Brain pericyte (primary cell): ENCODE data around the gene CDCP2.
"Not testable (repeated sequence)": the region's sequence is repeated elsewhere in the genome, so short reads cannot be mapped to it uniquely, and the experiment has no call there.

Experiments
- DNase-seq: peaks from one replicate; pipeline ENCODE4 v3.0.0-alpha.2; 2012; ENCODE audit warnings: low read depth, low spot score

CDCP2 gene

DNA sequence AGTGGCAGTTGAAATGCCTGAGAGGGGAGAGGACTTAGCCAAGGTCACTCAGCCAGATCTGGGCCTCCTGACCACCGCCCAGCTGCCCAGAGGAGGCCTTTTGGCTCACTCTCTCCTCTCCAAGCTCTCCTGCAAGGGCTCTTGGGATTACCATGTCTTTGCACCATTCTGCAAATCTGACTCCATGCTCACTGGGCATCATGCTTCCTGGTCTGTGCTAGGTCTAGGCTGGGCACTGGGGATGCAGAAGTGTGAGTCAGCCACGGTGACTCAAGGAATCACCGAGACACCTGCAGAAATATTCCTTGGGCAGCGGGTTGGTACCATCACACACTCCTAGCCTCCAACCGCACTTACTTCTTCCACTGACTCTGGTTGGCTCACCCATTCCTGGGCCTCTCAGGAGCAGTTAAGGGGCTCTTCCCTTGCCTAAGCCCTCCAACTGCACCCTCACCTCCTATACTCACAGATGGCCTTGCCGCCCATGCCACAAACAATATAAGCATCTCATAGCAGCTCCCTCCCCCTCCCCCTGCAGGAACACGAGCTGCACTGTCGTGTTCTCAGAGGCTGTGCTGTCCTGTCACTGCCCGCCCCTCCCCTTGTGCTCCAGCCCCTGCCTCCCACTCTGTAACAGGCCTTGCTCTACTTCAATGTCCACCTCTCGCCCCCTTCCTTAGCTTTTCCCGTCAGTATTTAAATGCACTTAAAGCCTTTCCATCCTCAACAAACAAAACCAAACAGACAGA is 34.8 kb downstream of the CDCP2 start:
- DNase-seq: no peak

DNA sequence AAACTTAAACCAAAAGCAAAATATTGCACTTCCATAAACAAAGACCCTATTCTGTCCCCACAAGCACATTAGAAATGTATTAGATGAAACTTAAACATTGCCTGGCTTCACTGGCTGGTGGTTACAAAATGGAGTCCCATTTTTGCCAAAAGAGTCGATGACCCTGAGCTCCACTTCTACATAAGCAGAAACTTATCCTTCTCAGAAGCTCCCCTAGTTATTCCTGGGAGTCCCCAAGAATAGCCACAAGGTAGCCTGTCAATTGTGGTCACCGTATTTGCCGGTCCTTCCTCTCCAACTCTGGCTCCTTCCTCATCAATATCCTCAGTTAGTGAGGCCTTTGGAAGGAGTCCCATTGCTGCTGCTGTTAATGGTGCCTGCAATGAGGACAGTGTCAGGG is 37.3 kb downstream of the CDCP2 start:
- DNase-seq: no peak

DNA sequence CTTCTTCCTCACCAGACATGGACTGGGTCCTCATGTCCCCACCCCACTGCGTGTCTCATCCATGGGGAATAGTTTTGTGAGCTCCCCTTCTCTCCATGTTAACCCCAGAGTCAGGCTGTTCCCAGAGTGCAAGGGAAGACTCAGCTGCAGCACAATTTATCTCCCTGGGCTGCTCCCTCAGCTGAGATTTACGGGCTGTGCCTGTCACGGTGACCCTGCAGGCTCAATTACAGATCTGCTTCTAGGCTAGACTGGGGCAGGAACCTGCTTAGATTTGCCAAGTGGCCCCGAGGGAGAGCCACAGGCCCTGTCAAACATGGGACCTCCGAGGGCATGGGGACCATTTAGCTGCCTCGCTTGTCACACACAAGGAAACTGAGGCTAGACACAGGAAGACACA is 37.8 kb downstream of the CDCP2 start:
- DNase-seq: no peak

DNA sequence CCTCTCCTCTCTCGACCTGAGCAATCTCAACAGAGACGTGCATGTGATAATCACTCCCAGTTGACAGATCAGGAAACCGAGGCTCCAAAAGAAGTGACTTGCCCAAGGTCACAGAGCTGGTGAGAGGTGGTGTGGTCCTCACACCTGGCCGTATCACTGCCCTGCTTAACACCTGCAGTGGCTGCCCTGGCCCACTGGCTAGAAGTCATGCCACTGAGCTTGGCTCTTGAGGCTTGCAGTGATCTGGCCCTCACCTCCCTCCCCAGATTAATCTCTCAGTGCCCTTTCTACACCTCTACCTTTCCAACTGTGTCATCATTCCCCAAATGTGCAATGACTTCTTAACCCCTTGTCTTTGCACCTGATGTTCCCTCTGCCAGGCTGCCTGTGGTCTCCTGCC is 38.8 kb downstream of the CDCP2 start:
- no peak for DNase-seq

DNA sequence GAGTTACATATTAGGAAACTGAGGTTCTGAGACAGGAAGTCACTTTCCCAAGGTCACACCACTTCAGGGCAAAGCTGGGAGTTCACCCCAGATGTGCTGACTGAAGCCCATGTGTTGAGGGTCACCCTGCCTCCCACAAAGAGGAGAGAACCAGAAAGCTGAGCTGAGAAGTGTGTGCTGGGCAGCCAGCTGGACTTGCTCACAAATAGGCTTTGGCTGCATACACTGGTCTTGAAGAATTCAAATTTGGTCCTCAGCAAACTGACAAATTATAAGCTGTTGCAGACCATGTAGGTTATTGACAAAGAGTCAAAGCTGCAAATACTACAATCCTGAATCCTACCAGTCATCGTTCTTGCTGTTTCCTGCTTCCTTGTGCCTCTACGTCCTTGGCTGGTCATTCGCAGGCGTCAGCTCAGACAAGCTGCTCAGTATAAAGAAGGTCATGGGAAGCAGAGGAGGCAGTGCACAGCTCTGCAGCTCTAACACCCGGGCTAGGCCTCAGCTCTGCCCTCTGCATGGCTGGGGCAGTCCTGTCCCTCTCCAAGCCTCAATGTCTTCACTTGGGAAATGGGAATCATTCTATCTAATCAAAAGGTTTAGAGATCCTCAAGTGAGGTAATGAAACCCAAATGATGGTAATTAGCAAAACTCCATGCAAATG is 40.0 kb downstream of the CDCP2 start:
- no peak for DNase-seq

DNA sequence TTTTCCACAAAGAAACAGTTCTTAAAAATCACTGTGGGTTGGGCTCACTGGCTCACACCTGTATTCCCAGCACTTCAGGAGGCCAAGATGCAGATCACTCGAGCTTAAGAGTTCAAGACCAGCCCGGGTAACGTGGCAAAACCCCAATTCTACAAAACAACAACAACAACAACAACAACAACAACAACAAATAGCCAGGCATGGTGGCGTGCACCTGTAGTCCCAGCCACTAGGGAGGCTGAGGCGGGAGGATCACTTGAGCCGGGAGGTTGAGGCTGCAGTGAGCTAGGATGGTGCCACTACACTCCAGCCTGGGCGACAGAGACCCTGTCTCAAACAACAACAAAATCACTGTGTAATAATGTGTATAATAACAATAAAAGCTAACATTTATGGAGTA is 40.8 kb downstream of the CDCP2 start:
- DNase-seq: no peak

DNA sequence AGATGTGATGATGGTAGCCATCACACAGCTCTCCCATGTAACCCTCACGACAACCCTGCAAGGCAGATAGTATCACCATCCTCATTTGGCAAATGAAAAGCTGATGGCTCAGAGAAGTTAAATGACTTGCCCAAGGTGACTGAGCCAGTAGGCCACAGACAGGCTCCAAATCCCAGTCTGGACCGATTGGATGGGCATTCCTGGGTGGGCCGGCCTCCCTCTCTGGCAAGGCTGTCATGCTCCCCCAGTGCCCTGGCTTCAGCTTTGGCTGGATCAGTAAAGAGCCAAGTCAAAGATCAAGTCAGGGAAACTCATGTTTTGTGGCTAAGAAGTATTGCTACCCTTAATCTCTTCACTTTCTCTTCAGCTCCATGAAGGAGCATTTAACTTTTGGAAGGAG is 41.2 kb downstream of the CDCP2 start:
- DNase-seq: no peak

DNA sequence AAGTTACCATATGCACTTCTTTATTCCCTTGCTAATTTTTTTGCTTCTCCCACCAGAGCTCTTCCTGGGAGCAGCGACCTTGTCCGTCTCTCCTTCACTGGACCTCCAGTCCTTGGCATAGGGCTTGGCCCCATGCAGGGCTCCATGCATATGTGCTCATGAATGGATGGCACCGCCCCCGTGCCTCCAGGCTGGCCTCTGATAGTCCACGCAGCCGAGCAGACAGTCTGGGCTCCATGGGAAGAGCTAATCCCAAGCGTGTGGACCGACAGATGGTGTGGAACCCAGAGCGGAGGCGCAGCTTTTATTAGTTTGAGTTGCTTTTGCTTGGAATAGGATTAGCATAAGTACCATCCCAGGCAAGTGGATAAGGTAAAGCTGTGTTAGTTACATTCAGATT is 41.8 kb downstream of the CDCP2 start:
- DNase-seq: no peak

DNA sequence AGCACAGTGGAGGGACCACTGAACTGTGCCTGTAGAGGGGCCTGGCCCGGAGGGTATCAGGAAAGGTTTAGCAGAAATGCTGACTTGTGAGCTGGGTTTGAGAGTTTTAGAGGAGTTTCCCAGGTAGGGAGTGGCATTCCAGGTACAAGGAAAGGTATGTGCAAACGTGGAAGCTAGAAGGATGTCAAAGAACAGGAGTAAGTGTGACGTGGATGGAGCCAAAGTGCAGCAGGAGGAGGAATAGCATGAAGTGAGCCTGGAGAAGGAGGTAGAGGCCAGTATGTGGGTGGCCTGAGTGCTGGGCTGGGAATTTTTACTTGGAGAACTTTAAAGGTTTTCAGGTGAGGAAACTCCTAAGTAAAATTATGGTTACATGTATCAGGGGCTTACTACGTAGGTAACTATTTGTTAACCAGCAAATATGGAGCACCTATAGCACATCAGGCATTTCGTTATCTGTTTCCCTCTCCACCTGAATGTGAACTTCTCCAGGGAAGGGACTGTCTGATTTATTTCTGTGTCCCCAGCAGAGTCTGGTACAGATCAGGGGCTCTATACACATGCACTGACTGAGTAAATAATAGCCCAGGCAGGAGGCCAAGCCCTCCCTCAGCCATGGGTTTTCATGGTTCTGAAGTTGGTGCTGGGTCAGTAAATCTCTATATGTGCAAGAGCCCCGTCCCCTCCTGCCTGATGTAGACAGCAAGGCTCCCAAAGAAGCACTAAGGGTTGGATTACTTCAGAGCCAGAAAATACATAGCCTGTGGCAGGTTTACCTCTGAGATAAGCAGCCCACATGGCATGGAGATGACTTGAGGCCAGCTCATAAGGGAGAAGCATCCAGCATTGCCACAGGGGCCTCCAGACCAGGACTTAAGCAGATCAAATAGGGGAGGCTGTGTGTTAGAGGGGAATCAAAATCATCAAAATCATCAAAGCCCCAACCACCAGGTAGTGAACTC is 43.4 kb downstream of the CDCP2 start:
- no peak for DNase-seq

DNA sequence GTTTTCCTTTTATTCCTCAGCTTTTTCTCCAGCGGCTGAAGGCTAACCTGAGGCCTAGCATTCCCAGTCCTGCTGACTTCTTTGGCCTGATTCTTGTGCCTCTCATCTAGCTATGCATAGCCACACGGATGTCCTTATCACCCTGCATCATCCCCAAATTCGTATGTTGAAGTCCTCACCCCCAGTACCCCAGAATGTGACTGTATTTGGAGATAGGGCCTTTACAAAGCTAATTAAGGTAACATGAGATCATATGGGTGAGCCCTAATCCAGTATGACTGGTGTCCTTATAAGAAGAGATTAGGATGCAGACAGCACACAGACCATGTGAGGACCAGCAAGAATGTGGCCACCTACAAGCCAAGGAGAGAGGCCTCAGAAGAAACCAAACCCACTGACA is 44.6 kb downstream of the CDCP2 start:
- DNase-seq: no peak

DNA sequence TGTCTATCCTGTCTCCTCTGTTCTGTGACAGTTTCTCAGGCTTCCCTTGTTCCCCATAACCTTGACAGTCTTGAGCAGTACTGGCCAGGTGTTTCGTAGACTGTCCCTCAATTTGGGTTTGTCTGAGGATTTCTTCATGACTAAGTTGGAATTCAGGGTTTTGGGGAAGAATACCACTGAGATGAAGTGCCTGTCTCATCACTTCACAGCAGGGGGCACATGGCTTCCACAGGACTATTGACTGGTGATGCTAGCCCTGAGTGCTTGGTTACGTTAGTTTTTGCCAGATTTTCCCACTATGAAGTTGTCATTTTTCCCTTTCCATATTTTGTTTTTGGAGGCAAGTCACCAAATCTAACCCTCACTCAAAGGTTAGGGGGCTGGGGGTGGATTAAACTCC is 45.7 kb downstream of the CDCP2 start:
- no peak for DNase-seq

DNA sequence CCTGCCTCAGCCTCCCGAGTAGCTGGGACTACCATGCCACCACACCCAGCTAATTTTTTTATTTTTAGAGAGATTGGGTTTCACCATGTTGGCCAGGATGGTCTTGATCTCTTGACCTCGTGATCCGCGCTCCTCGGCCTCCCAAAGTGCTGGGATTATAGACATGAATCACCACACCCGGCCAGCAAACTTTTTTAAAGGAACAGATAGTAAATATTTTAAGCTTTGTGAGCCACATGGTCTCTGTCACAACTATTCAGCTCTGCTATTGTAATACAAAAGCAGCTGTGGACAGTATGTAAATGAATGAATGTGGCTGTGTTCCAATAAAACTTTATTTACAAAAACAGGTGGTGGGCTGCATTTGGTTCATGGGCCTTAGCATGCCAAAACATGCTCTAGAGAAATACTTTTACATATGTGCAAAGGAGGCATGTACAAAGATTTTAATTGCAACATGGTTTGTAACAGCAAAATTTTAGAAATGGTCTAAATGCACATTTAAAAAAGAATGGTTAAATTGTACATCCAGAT is 47.0 kb downstream of the CDCP2 start:
- no peak for DNase-seq

DNA sequence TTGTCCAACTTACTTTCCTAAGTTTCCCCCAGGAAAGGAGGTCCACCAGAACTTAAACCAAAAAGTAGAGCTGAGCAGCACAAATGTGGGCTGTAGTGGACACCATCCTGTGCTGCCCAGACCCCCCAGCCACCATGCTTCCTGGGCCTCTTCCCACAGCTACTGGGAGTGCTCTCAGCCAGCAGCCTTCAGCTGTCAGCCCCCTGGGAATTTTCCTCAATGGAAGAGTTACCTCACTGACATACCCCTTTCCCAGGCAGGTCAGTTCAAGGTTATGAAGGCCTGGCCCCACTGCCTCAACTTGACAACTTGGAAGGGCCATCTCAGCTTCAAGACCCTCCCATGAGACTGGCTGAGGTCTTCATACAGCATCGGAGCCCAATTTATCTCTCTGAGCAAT is 47.7 kb downstream of the CDCP2 start:
- DNase-seq: no peak

DNA sequence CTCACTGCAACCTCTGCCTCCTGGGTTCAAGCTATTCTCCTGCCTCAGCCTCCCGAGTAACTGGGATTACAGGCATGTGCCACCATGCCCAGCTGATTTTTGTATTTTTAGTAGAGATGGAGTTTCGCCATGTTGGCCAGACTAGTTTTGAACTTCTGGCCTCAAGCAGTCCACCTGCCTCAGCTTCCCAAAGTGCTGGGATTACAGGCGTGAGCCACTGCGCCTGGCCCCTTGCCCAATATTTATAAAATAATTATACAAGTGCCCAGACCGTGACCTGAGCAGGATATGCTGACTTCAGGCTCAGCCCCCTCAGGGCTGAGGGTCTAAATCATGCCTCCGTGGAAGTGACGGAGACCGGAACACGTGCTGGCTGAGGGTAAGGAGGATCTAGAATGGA is 48.2 kb downstream of the CDCP2 start:
- not testable (repeated sequence) for DNase-seq

DNA sequence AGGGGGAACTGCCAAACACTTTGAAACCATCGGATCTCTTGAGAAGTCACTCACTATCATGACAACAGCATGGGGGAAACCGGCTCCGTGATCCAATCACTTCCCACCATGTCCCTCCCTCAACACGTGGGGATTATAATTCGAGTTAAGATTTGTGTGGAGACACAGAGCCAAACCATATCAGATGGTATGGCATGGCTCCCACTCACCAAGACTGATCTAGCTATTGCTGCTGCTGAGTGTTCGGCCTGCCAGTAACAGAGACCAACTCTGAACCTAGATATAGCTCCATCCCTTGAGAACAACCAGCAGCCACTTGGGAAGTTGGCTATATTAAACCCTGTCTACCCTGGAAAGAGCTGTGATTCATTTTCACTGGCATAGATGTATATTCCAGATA is 49.4 kb downstream of the CDCP2 start:
- no peak for DNase-seq

DNA sequence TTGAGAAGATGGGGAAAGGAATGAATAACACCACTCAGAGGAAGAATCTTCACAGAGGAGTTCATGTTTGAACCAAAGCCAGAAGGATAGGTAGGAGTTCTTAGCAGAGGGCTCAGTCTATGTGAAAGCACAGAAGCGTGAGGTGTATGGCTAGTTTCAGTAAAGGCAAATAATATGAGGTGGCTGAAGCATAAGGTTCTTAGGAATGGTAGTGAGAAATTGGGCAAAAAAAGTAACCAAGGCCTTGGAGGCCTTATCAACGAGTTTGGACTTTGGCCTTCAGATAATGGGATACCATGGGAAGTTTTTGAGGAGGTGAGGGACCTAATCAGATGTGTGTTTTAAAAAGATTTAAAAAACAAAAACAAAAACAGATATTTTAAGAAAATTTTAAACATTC is 52.3 kb downstream of the CDCP2 start:
- no peak for DNase-seq

DNA sequence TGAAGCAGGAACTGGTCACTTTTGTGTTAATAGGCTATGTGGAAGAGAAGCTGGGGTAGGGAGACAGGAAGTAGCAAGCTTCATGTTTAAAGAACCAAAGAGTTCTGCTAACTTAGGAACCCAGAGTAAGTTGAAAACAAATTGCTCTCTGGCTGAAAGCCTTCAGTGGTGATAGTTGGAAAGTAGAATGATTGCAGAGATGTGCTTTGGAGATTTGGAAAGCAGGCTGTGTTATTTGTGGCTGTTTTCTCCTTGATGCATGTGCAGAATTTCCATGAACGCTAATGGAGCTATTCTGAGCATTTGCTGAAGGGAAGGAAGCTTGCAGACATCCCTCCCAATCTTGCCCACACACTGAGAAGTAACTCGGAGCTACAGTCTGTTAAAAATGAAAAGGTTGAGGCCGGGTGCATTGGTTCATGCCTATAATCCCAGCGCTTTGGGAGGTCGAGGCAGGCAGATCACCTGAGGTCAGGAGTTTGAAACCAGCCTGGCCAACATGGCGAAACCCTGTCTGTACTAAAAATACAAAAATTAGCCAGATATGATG is 53.7 kb downstream of the CDCP2 start:
- no peak for DNase-seq

DNA sequence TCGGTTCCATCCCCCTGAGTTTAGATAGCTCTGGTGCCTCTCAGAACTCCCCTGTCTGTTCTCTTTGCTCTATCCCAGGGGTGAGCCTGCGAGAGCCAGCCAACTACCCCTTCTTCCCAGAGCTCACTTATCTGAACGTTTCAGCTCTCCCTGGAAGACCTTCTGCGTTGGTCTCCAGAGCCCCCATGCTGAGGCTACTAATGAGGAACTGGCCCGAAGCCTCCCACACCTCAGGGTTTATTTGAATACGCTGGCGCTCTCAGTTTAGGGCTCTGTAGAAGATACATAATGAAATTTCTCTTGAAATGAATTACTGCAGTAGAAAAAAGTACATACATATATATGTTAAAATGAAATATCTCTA is 55.9 kb downstream of the CDCP2 start:
- DNase-seq: no peak

DNA sequence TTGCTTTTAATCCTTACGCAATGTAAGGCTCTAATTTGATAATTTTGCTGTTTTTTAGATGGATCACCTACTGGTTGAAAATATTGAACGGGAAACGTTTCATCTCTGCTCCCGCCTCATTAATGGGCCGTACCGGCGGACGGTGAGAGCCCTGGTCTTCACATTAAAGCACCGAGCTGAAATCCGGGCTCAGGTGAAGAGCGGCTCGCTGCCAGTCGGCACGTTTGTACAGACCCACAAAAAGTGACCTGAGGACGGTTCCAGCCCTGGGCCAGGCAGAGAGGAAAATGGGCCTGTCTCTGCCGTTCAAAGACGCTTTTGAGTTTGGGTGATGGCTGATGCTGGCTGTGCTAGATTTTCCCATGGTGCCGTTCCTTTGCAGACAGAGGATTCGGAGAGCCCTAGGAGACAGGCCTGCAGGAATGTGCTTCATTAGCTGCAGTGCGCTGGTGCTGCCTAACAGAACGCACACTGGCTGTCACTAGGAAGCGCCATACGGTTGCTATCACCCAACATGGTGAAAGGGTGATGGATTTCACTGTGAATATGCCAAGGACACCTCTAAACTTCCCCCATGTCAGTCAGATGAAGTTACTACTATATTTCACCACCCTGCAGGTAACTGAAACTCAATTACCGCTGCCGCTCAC is 56.4 kb downstream of the CDCP2 start:
- DNase-seq: no peak

DNA sequence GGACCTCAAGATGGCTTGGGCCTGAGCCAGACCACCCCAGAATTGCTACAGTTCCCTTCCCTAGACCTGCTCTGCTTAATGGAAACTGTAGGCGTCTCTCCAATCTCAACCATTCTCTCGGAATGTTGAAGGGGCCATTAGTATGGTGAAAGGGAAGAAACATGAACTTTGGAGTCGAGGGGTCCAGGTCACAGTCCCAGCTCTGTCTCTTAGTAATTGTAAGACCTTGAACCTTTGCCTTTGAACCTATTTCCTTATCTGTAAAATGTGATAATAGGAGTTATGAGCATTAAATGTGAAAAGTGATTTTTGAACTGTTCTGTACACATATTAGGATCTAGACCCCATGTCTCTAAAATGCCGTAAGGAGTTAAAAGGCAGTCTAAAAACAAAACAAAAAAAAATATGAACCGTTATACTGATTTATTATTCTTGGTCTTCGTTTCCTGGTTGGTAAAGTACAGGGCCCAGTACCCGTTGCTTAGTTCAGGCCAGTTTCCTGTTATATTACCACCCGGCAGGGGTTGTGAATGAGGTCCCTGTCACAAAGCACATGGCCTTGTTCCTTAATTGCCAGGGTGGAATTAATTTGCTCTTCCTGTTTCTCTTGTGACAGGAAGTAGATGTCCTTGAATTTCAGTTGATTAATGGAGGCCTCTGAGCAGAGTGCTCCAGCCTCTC is 57.1 kb downstream of the CDCP2 start:
- DNase-seq: no peak

DNA sequence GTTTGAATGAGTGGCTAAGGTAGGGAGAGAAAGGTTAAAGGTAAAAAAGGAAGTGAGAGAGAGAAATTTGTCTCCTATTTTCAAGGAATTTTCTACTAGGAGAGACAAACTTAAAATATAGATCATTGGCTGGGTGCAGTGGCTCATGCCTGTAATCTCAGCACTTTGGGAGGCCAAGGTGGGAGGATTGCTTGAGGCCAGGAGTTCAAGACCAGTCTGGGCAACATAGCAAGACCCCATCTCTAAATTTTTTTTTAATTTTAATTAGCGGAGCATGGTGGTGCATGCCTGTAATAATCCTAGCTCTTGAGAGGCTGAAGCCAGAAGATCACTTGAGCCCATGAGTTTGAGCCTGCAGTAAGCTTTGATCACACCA is 58.1 kb downstream of the CDCP2 start:
- DNase-seq: not testable (repeated sequence)
